SK-N-MC (cell line): ENCODE measurements around the gene PIWIL4.

Experiments used
- EZH2 ChIP-seq: fragments of 200-600 bp; sonication (generic); IDR thresholded peaks from one replicate; pipeline ENCODE4 v1.6.1; 2017; ENCODE audit warnings: antibody characterized with exemption
- FOXP2 ChIP-seq: optimal IDR thresholded peaks from 2 replicates; pipeline ENCODE3; 2011; ENCODE audit warnings: mild to moderate bottlenecking, moderate library complexity; ENCODE audit not compliant: insufficient read depth; ENCODE audit errors: extremely low read length, control extremely low read depth
- POLR2AphosphoS5 ChIP-seq: IDR thresholded peaks from 2 replicates; pipeline ENCODE4 v1.6.1; 2012; ENCODE audit warnings: mild to moderate bottlenecking, low read depth, low read length, borderline replicate concordance

- TF ChIP-seq POLR2AphosphoS5 (no peak), EZH2 (no peak), FOXP2 (no peak)
These were observed 83.6 kb downstream of the PIWIL4 start for GRCh38 chr11:94650756-94651155.
